Hepatocyte (in vitro differentiated cells): ENCODE measurements around the gene HS3ST1. TPM values are rescaled to one million over a fixed set of nuclear protein-coding genes. Genes with fewer than 3 reads are reported as not detected.
A peak's percentile ranks its signal among the peaks of the same experiment; 100 is the strongest.

Source experiments
- DNase-seq: peaks from one replicate; pipeline ENCODE4 v3.0.0-alpha.2; 2016; ENCODE audit warnings: low spot score
- H2AFZ ChIP-seq: fragments of 200-600 bp; sonication (generic); 2 replicates; pipeline ENCODE4 v1.6.0; 2016; ENCODE audit warnings: antibody characterized with exemption, mild to moderate bottlenecking
- H3K27ac ChIP-seq: fragments of 200-600 bp; sonication (generic); 2 replicates; pipeline ENCODE4 v1.5.1; 2016; ENCODE audit warnings: mild to moderate bottlenecking
- H3K27me3 ChIP-seq: fragments of 200-600 bp; sonication (generic); 2 replicates; pipeline ENCODE4 v1.6.1; 2016
- H3K36me3 ChIP-seq: fragments of 200-600 bp; sonication (generic); replicated peaks from 2 replicates; pipeline ENCODE4 v1.5.1; 2016; ENCODE audit warnings: low read depth; ENCODE audit not compliant: insufficient read depth
- H3K4me1 ChIP-seq: fragments of 200-600 bp; sonication (generic); 2 replicates; pipeline ENCODE4 v1.5.1; 2016; ENCODE audit warnings: mild to moderate bottlenecking, moderate library complexity; ENCODE audit not compliant: insufficient read depth
- H3K4me2 ChIP-seq: fragments of 200-600 bp; sonication (generic); 2 replicates; pipeline ENCODE4 v1.6.0; 2016
- H3K4me3 ChIP-seq: fragments of 200-600 bp; sonication (generic); 2 replicates; pipeline ENCODE4 v1.5.1; 2016; ENCODE audit warnings: mild to moderate bottlenecking
- H3K79me2 ChIP-seq: fragments of 200-600 bp; sonication (generic); 2 replicates; pipeline ENCODE4 v1.6.0; 2017; ENCODE audit warnings: mild to moderate bottlenecking
- H3K9me2 ChIP-seq: fragments of 200-600 bp; sonication (generic); replicated peaks from 2 replicates; pipeline ENCODE4 v1.6.0; 2017; ENCODE audit warnings: mild to moderate bottlenecking; ENCODE audit not compliant: insufficient read depth
- H3K9me3 ChIP-seq: fragments of 200-600 bp; sonication (generic); 2 replicates; pipeline ENCODE4 v1.5.1; 2016; ENCODE audit warnings: low read depth, mild to moderate bottlenecking
- H4K20me1 ChIP-seq: fragments of 200-600 bp; sonication (generic); 2 replicates; pipeline ENCODE4 v1.6.0; 2016; ENCODE audit warnings: mild to moderate bottlenecking; ENCODE audit not compliant: insufficient read depth, poor library complexity, severe bottlenecking
- EZH2 ChIP-seq: fragments of 200-600 bp; sonication (generic); IDR thresholded peaks from 2 replicates; pipeline ENCODE4 v1.6.1; 2016; ENCODE audit warnings: antibody characterized with exemption, mild to moderate bottlenecking, borderline replicate concordance
- EZH2phosphoT487 ChIP-seq: fragments of 200-600 bp; sonication (generic); IDR thresholded peaks from one replicate; pipeline ENCODE4 v1.6.1; 2018; ENCODE audit warnings: antibody characterized with exemption, mild to moderate bottlenecking, low read depth, moderate library complexity; ENCODE audit not compliant: unreplicated experiment, severe bottlenecking
- WGBS: methylation state at CpG from one replicate; pipeline ENCODE4 v1.1.6; 2016; ENCODE audit warnings: low lambda C conversion rate; ENCODE audit errors: missing lambda C conversion rate; 5-methylcytosine and 5-hydroxymethylcytosine counted together
- polyA plus RNA-seq: library from polyadenylated mRNA; unstranded; fragments of >200 nt; fragmentation: Nextera tagmentation; extraction: Ambion mirVana; gene quantifications from 2 replicates; pipeline ENCODE4 v1.2.1, GENCODE V29; 2016
- total RNA-seq: library from RNA; depleted of rRNA; stranded (reverse); fragments of >200 nt; gene quantifications from 2 replicates; pipeline ENCODE4 v1.2.3, GENCODE V29; 2014
- TF ChIP-seq, protein P1 (sequence below): fragments of 200-600 bp; sonication (generic); IDR thresholded peaks from 2 replicates; pipeline ENCODE4 v1.5.1; 2016; ENCODE audit warnings: antibody characterized with exemption, mild to moderate bottlenecking; ENCODE audit not compliant: poor library complexity

HS3ST1 gene
- total and polyA plus RNA-seq, 2 experiments from 2014 or later = 1.5 to 7.4 TPM

DNA sequence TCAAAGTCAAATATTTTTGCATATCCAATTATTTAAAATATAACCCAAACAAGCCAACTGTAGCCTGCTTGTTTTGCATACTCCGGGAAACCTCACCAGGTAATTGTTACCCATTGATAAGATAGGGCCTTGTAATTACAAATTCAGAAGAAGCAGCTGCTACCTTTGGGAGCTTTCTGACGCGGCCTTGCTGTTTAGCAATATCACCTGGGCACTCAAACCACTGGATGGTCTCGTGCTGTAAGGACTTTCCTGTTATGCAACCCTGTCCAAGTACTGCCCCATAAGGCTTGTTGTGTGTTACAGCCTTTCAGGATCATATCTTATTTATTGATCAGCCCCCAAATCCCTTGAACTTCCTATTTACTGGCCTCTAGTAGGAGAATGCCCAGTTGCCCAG lies 52.1 kb downstream of the HS3ST1 start:
- H3K4me1 ChIP-seq = no peaks in the 10 kb centered on the region
- H3K9me2 ChIP-seq = no peaks in the 10 kb centered on the region
- no peak overlapping the region for H3K27ac ChIP-seq
- no peak for DNase-seq
- H3K4me3 ChIP-seq = no peak overlapping the region
- 70% methylated on average over 4 of the region's 4 CpGs for WGBS
- H3K9me3 ChIP-seq = no peaks in the 10 kb centered on the region
- no peaks in the 10 kb centered on the region for H3K79me2 ChIP-seq
- TF ChIP-seq EZH2phosphoT487 (no peak), EZH2 (no peak)
- TF ChIP-seq, protein P1, sequence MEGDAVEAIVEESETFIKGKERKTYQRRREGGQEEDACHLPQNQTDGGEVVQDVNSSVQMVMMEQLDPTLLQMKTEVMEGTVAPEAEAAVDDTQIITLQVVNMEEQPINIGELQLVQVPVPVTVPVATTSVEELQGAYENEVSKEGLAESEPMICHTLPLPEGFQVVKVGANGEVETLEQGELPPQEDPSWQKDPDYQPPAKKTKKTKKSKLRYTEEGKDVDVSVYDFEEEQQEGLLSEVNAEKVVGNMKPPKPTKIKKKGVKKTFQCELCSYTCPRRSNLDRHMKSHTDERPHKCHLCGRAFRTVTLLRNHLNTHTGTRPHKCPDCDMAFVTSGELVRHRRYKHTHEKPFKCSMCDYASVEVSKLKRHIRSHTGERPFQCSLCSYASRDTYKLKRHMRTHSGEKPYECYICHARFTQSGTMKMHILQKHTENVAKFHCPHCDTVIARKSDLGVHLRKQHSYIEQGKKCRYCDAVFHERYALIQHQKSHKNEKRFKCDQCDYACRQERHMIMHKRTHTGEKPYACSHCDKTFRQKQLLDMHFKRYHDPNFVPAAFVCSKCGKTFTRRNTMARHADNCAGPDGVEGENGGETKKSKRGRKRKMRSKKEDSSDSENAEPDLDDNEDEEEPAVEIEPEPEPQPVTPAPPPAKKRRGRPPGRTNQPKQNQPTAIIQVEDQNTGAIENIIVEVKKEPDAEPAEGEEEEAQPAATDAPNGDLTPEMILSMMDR = no peak
- H2AFZ ChIP-seq = no peak overlapping the region
- no peaks in the 10 kb centered on the region for H3K27me3 ChIP-seq
- H4K20me1 ChIP-seq = no peaks in the 10 kb centered on the region
- H3K36me3 ChIP-seq = no peaks in the 10 kb centered on the region
- H3K4me2 ChIP-seq = no peak overlapping the region

DNA sequence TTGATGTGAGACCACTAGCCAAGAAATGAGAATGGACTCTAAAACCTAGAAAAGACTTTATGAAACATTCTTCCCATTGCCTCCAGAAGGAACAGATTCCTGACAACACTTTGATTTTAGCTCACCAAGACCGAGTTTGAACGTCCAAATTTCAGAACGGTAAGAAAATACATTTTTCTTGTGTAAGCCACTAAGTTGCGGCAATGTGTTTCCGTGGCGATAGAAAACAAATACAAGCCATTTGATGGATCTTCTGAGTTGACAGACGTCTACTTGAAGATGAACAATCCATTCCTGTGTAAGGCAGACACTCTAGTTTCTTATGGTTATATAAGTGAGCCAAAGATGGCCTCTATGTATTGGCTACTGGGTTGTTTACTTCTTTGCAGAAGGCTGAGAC lies 52.5 kb downstream of the HS3ST1 start:
- H3K27me3 ChIP-seq = no peaks in the 10 kb centered on the region
- H3K4me2 ChIP-seq = no peak overlapping the region
- DNase-seq = no peak
- no peak for TF ChIP-seq EZH2
- no peak for TF ChIP-seq EZH2phosphoT487
- TF ChIP-seq, protein P1 = no peak
- H4K20me1 ChIP-seq = no peaks in the 10 kb centered on the region
- H3K79me2 ChIP-seq = no peaks in the 10 kb centered on the region
- no peaks in the 10 kb centered on the region for H3K9me3 ChIP-seq
- H3K4me3 ChIP-seq = no peak overlapping the region
- no peaks in the 10 kb centered on the region for H3K9me2 ChIP-seq
- H2AFZ ChIP-seq = no peak overlapping the region
- no peaks in the 10 kb centered on the region for H3K36me3 ChIP-seq
- H3K27ac ChIP-seq = no peak overlapping the region
- 76% methylated on average over 7 of the region's 7 CpGs for WGBS
- H3K4me1 ChIP-seq = no peaks in the 10 kb centered on the region

DNA sequence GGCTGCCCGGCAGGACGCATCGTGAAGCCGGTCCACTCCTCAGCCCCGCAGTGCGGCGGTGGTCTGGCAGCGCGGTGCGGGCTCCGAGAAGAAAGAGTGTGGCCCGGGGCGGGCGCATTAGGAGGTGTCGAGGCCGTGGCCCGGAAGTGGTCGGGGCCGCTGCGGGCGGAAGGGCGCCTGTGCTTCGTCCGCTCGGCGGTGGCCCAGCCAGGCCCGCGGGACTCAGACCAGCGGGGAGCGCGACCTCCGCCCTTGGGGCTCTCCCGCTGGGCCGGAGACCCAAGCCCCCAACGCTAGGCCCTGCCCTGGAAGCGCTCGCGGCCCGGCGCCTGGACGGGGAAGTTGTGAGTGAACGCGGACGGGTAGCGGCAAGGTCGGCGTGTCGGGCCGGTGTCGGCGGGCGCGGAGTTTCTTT lies 60.0 kb downstream of the HS3ST1 start:
- H3K9me3 ChIP-seq = no peaks in the 10 kb centered on the region
- H3K4me1 ChIP-seq = peaks cover 6% of the 10 kb centered on the region
- no peaks in the 10 kb centered on the region for H3K27me3 ChIP-seq
- no peak overlapping the region for H3K4me2 ChIP-seq
- no peaks in the 10 kb centered on the region for H4K20me1 ChIP-seq
- H3K79me2 ChIP-seq = no peaks in the 10 kb centered on the region
- 100% methylated on average over 33 of the region's 53 CpGs for WGBS
- H3K9me2 ChIP-seq = no peaks in the 10 kb centered on the region
- no peaks in the 10 kb centered on the region for H3K36me3 ChIP-seq
- no peak overlapping the region for H3K4me3 ChIP-seq
- H3K27ac ChIP-seq = no peak overlapping the region
- H2AFZ ChIP-seq = no peak overlapping the region
- DNase-seq = no peak
- TF ChIP-seq, protein P1 = no peak
- no peak for TF ChIP-seq EZH2
- no peak for TF ChIP-seq EZH2phosphoT487

DNA sequence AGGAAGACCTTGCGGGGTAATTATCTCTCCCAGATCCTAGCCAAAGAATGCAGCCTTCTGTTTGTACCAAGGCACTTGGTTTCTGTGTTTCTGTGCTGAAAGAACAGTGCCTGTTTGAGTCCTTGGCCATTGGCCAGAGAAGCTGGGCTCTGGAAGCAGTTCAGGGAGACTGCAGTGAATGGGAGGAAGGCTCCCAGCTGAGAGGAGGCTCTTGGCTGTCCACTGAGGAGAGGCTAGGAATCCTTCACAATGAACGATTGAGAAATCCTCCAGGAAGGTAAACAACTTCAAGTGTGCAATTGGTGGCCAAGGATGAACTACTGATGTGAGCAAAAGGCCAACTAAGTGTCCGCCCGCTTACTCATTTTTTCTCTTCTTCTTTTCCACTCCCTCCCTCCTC lies 61.3 kb downstream of the HS3ST1 start:
- 51% methylated on average over 4 of the region's 4 CpGs for WGBS
- no peak for TF ChIP-seq EZH2
- no peak for TF ChIP-seq EZH2phosphoT487
- TF ChIP-seq, protein P1 = no peak

More for the DNA sequence above, 61.3 kb downstream of the HS3ST1 start:
- no peak overlapping the region for H2AFZ ChIP-seq
- no peaks in the 10 kb centered on the region for H4K20me1 ChIP-seq
- H3K9me2 ChIP-seq = no peaks in the 10 kb centered on the region
- peak; percentile 50 for DNase-seq
- no peak overlapping the region for H3K4me3 ChIP-seq
- H3K4me2 ChIP-seq = no peak overlapping the region
- H3K27me3 ChIP-seq = no peaks in the 10 kb centered on the region
- no peaks in the 10 kb centered on the region for H3K79me2 ChIP-seq
- no peaks in the 10 kb centered on the region for H3K9me3 ChIP-seq
- H3K36me3 ChIP-seq = no peaks in the 10 kb centered on the region
- peaks cover 6% of the 10 kb centered on the region for H3K4me1 ChIP-seq
- no peak overlapping the region for H3K27ac ChIP-seq
